ENCODE measurements around the gene DST. TPM values are rescaled to one million over a fixed set of nuclear protein-coding genes. Genes with fewer than 3 reads are reported as not detected.

DST gene
- total and polyA plus RNA-seq, 8 donors = 42.4 to 149 (median 72.4) TPM

DNA sequence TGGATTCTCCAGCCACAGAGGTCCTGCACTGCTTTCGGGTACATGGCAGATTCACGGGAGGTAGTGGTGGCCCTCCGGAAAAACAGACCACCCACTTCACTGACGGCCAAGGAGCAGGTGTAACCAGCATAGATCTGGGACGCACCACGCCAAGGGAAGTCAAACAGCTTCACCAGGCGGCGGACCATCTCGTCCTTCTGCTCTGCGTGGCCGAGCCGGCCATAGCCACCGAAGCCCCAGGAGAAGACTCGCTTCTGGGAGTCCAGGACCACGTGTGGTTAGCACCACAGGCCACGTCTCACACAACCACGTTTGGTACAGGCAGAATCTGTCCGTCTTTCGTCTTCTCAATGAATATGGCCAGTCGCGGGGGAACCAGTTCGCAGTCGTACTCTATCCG is 210.5 kb downstream of the DST start:
- H3K9me3 ChIP-seq = no peaks in the 10 kb centered on the region
- no peaks in the 10 kb centered on the region for H3K36me3 ChIP-seq
- WGBS, 2 donors = 94 to 97% methylated on average over 24 of the region's 24 CpGs
- no peak overlapping the region for H3K4me3 ChIP-seq
- TF ChIP-seq, protein P1, sequence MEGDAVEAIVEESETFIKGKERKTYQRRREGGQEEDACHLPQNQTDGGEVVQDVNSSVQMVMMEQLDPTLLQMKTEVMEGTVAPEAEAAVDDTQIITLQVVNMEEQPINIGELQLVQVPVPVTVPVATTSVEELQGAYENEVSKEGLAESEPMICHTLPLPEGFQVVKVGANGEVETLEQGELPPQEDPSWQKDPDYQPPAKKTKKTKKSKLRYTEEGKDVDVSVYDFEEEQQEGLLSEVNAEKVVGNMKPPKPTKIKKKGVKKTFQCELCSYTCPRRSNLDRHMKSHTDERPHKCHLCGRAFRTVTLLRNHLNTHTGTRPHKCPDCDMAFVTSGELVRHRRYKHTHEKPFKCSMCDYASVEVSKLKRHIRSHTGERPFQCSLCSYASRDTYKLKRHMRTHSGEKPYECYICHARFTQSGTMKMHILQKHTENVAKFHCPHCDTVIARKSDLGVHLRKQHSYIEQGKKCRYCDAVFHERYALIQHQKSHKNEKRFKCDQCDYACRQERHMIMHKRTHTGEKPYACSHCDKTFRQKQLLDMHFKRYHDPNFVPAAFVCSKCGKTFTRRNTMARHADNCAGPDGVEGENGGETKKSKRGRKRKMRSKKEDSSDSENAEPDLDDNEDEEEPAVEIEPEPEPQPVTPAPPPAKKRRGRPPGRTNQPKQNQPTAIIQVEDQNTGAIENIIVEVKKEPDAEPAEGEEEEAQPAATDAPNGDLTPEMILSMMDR (IDR thresholded peaks at IDR 0.05) = no peak
- no peak overlapping the region for H3K27ac ChIP-seq
- H3K27me3 ChIP-seq = no peaks in the 10 kb centered on the region
- intact Hi-C loops (cut with DNase I) = no loop called here
- peaks cover 0 to 11% (median 0%) of the 10 kb centered on the region in 3 donors for H3K4me1 ChIP-seq
- ATAC-seq (no peak), DNase-seq (peak in 1 of 6 donors; percentile 58), FAIRE-seq (no peak)

DNA sequence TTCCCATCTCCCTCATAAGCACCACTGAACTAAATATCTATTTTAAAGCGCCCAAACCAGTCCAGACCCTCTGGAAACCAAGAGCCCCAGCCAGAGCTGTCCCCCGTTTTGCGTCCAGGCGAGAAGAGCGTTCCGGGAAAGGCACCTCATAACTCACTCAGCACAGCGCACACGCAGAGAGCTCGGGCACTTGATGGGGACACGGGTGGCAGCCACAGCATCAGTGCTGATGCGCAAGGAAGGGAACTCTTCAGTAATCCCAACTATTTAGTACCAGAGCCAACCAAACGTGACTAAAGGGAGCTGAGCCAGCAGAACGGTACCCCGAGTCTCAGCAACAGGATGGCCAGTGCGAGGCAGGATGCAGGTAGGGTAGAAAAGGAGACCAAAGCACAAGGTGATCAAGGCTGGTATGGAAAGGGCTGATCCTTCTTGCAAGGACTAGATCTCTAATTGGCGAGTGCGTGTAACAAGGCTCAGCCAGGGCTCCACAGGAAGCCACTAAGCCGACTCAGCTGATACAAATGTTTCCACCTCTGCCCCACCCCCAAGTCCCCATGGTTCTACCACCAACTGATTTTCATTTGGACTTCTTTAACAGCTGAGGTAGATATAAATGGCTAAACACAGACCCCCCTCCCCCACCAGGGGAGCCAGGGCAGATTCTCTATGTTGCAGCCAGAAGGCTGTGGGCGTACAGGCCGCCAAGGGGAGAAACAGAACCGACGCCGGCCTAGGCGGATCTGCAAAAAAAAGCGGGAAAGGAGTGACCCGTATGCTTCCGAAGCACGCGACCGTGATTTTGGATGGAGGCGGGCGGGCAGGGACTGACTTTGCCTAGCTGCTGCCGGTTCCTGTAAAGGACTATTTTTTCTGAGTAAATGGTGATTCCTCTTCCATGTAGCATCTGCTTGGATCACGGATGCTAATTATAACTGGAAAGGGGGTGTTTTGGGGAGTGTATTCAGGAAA is 211.8 kb downstream of the DST start:
- DNase-seq (peak in 1 of 6 donors; percentile 34), FAIRE-seq (no peak), ATAC-seq (no peak)
- TF ChIP-seq, protein P1 (IDR thresholded peaks at IDR 0.05) = no peak
- WGBS, 2 donors = 89 to 94% methylated on average over 34 of the region's 34 CpGs
- intact Hi-C loops (cut with DNase I) = no loop called here
- H3K9me3 ChIP-seq = no peaks in the 10 kb centered on the region
- no peak overlapping the region for H3K27ac ChIP-seq
- no peaks in the 10 kb centered on the region for H3K27me3 ChIP-seq
- no peak overlapping the region for H3K4me3 ChIP-seq
- H3K4me1 ChIP-seq = no peaks in the 10 kb centered on the region
- H3K36me3 ChIP-seq = no peaks in the 10 kb centered on the region

DNA sequence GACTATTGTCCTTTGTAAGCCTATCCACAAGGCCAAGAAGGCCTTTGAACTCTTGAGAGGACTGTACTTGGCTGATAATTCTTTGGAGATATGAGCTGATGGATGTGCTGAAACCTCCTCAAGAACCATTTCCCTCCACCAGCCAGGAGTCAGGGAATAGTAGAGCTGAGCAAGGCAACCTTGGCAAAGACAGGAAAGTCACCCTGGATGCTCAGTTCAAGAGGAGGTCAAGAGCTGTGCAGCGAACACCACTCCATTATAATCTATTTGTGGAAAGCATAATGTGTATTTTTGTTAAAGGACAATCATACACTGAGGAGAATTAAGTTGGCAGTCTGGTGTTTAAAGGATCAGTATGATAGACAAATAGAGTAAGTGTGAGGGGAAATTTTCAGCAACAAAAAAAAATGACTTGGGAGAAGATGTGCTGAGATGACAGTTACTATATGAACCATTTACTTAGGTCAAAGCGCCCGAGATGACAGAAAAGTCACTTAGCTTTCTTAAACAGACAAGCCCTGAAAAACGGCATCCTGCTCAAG is 218.1 kb downstream of the DST start:
- WGBS, 2 donors = 71 to 75% methylated on average over 4 of the region's 4 CpGs
- H3K27ac ChIP-seq = no peak overlapping the region
- H3K36me3 ChIP-seq = no peaks in the 10 kb centered on the region
- intact Hi-C loops (cut with DNase I) = no loop called here
- H3K9me3 ChIP-seq = no peaks in the 10 kb centered on the region
- no peak overlapping the region for H3K4me3 ChIP-seq
- DNase-seq = no peak
- TF ChIP-seq, protein P1 (IDR thresholded peaks at IDR 0.05) = no peak
- no peaks in the 10 kb centered on the region for H3K27me3 ChIP-seq
- FAIRE-seq = no peak
- ATAC-seq = no peak
- no peaks in the 10 kb centered on the region for H3K4me1 ChIP-seq

DNA sequence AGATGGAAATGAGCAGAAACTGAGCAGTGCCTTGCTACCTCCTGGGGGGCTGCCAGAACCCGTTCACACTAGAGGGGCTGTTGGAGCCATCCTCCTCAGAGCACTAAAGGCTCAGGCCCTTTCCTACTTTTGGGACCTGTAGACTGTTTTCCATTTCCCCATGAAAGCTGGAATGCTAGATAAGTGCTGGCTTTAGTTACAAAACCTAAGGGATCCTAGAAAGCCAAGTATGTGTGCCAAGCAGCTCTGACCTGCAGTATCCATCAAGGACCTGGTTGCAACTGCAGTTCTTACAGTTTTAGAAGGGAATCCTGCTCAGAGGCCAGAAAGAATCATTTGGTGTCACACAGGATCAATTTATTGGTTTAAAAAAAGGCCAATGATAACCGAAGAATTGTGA is 218.6 kb downstream of the DST start:
- Histone ChIP-seq H3K36me3 (no peaks in the 10 kb centered on the region), H3K9me3 (no peaks in the 10 kb centered on the region), H3K27ac (no peak overlapping the region), H3K4me1 (no peaks in the 10 kb centered on the region), H3K4me3 (no peak overlapping the region), H3K27me3 (no peaks in the 10 kb centered on the region)
- intact Hi-C loops (cut with DNase I) = no loop called here
- DNase-seq (no peak), FAIRE-seq (no peak), ATAC-seq (no peak)
- WGBS, 2 donors = 34 to 51% methylated on average over 2 of the region's 2 CpGs
- TF ChIP-seq, protein P1 (IDR thresholded peaks at IDR 0.05) = no peak

DNA sequence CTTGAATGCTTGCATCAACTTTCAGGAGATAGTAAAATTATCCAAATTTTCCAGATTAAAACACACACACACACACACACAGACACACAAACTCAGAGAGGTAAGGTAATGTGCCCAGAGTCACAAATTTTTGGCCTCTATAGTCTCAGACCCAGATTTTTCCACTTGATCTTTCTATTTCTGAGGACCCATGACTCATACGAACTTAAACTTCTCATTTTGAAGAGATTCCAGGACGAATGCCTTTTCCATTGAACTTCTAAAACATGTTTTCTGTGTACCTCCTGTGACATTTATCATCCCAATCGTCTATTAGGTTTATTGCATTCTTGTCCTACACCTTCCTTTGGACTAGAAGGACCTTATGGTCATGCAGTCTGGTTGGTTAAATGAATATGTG is 222.4 kb downstream of the DST start:
- Histone ChIP-seq H3K27me3 (no peaks in the 10 kb centered on the region), H3K27ac (no peak overlapping the region), H3K36me3 (no peaks in the 10 kb centered on the region), H3K4me1 (no peaks in the 10 kb centered on the region), H3K9me3 (no peaks in the 10 kb centered on the region), H3K4me3 (no peak overlapping the region)
- TF ChIP-seq, protein P1 (IDR thresholded peaks at IDR 0.05) = no peak
- FAIRE-seq (no peak), ATAC-seq (no peak), DNase-seq (no peak)
- 53 to 54% methylated on average over 3 of the region's 3 CpGs for WGBS, 2 donors
- intact Hi-C loops (cut with DNase I) = no loop called here
